GM23338 (cell line): ENCODE measurements around the gene NDUFV1. TPM values are rescaled to one million over a fixed set of nuclear protein-coding genes. Genes with fewer than 3 reads are reported as not detected.
A peak's percentile ranks its signal among the peaks of the same experiment; 100 is the strongest.

ENCODE experiments used
- ATAC-seq: fragments of 200-7000 bp; cut with Tn5 transposase; 3 replicates; pipeline ENCODE4 v1.9.1; 2020
- DNase-seq: peaks from one replicate; pipeline ENCODE4 v3.0.0-alpha.2; 2015; ENCODE audit warnings: low spot score
- H2AFZ ChIP-seq: fragments of 200-600 bp; sonication (generic); 2 replicates; pipeline ENCODE4 v1.8.0; 2016; ENCODE audit warnings: antibody characterized with exemption, mild to moderate bottlenecking, moderate library complexity
- H3F3A ChIP-seq: fragments of 200-600 bp; sonication (generic); replicated peaks from 2 replicates; pipeline ENCODE4 v1.8.0; 2017; ENCODE audit warnings: antibody characterized with exemption, mixed run types, low read depth
- H3K27ac ChIP-seq: fragments of 200-600 bp; sonication (generic); 2 replicates; pipeline ENCODE4 v1.6.1; 2016; ENCODE audit warnings: low read depth
- H3K27me3 ChIP-seq: fragments of 200-600 bp; sonication (generic); 2 replicates; pipeline ENCODE4 v1.8.0; 2016; ENCODE audit warnings: mild to moderate bottlenecking, mixed run types, moderate library complexity; ENCODE audit not compliant: insufficient read depth
- H3K36me3 ChIP-seq: fragments of 200-600 bp; sonication (generic); 2 replicates; pipeline ENCODE4 v1.8.0; 2016; ENCODE audit warnings: mild to moderate bottlenecking; ENCODE audit not compliant: insufficient read depth
- H3K4me1 ChIP-seq: fragments of 200-600 bp; sonication (generic); 2 replicates; pipeline ENCODE4 v1.8.0; 2016; ENCODE audit warnings: mild to moderate bottlenecking, moderate library complexity; ENCODE audit not compliant: insufficient read depth
- H3K4me2 ChIP-seq: fragments of 200-600 bp; sonication (generic); 2 replicates; pipeline ENCODE4 v1.7.1; 2017; ENCODE audit warnings: mixed run types
- H3K4me3 ChIP-seq: fragments of 200-600 bp; sonication (generic); 2 replicates; pipeline ENCODE4 v1.6.1; 2016; ENCODE audit warnings: mixed run types
- H3K79me2 ChIP-seq: fragments of 200-600 bp; sonication (generic); replicated peaks from 2 replicates; pipeline ENCODE4 v1.8.0; 2017; ENCODE audit warnings: mild to moderate bottlenecking; ENCODE audit not compliant: insufficient read depth
- H3K9me2 ChIP-seq: fragments of 200-600 bp; sonication (generic); 2 replicates; pipeline ENCODE4 v1.8.0; 2017; ENCODE audit not compliant: insufficient read depth
- H4K20me1 ChIP-seq: fragments of 200-600 bp; sonication (generic); replicated peaks from 2 replicates; pipeline ENCODE4 v1.8.0; 2017; ENCODE audit warnings: mild to moderate bottlenecking; ENCODE audit not compliant: insufficient read depth
- H3K27ac Mint-ChIP-seq: 2 replicates; pipeline ENCODE4 v1.8.0; 2020; ENCODE audit warnings: inconsistent platforms, mild to moderate bottlenecking, moderate library complexity, mixed read lengths
- H3K27me3 Mint-ChIP-seq: 3 replicates; pipeline ENCODE4 v1.8.0; 2022; ENCODE audit warnings: low read depth, mild to moderate bottlenecking, moderate library complexity, mixed read lengths, inconsistent platforms; ENCODE audit not compliant: insufficient read depth, poor library complexity
- H3K36me3 Mint-ChIP-seq: 3 replicates; pipeline ENCODE4 v1.8.0; 2021; ENCODE audit warnings: low read depth, mild to moderate bottlenecking, inconsistent platforms, moderate library complexity, mixed read lengths
- H3K4me1 Mint-ChIP-seq: 3 replicates; pipeline ENCODE4 v1.8.0; 2020; ENCODE audit warnings: mild to moderate bottlenecking, inconsistent platforms, mixed read lengths
- H3K4me3 Mint-ChIP-seq: 3 replicates; pipeline ENCODE4 v1.8.0; 2021; ENCODE audit warnings: moderate library complexity, mild to moderate bottlenecking, inconsistent platforms, mixed read lengths
- H3K9me3 Mint-ChIP-seq: 3 replicates; pipeline ENCODE4 v1.8.0; 2020; ENCODE audit warnings: moderate library complexity, mild to moderate bottlenecking, inconsistent platforms, mixed read lengths
- CREB1 ChIP-seq: fragments of 250-450 bp; sonication (Bioruptor Pico); IDR thresholded peaks from 2 replicates; pipeline ENCODE4 v1.5.0; 2020; ENCODE audit warnings: low read depth, mild to moderate bottlenecking, moderate library complexity
- CTCF ChIP-seq, 2 experiments: fragments of 200-600 bp in 1 of 2; sonication (generic) in 1 of 2; conservative IDR thresholded peaks; 2 replicates each; pipeline versions ENCODE4 v1.5.1 to v1.6.1; 2016 to 2017; ENCODE audit warnings: antibody characterized with exemption in 2 of 2, low read depth in 2 of 2, mild to moderate bottlenecking in 2 of 2, moderate library complexity in 1 of 2
- ETS1 ChIP-seq: IDR thresholded peaks from 2 replicates; pipeline ENCODE4 v1.6.1; 2016; ENCODE audit warnings: antibody characterized with exemption
- EZH2 ChIP-seq: fragments of 200-600 bp; sonication (generic); IDR thresholded peaks from one replicate; pipeline ENCODE4 v1.8.0; 2017; ENCODE audit warnings: antibody characterized with exemption, mild to moderate bottlenecking, low read depth; ENCODE audit not compliant: unreplicated experiment
- EZH2phosphoT487 ChIP-seq: fragments of 200-600 bp; sonication (generic); IDR thresholded peaks from one replicate; pipeline ENCODE4 v1.8.1; 2018; ENCODE audit warnings: antibody characterized with exemption; ENCODE audit not compliant: unreplicated experiment
- JUNB ChIP-seq: IDR thresholded peaks from one replicate; pipeline ENCODE4 v1.6.1; 2016; ENCODE audit warnings: antibody characterized with exemption; ENCODE audit not compliant: unreplicated experiment
- NANOG ChIP-seq: IDR thresholded peaks from 2 replicates; pipeline ENCODE4 v1.6.1; 2016; ENCODE audit warnings: antibody characterized with exemption, borderline replicate concordance
- POLR2AphosphoS5 ChIP-seq: IDR thresholded peaks from 2 replicates; pipeline ENCODE4 v1.6.1; 2016; ENCODE audit warnings: antibody characterized with exemption, low read depth
- STAT1 ChIP-seq: IDR thresholded peaks from one replicate; pipeline ENCODE4 v1.6.1; 2016; ENCODE audit warnings: antibody characterized with exemption; ENCODE audit not compliant: unreplicated experiment
- ZNF114 ChIP-seq: fragments of 250-450 bp; sonication (Bioruptor Pico); IDR thresholded peaks from 2 replicates; pipeline ENCODE4 v1.5.0; 2020; ENCODE audit warnings: mild to moderate bottlenecking, moderate library complexity
- ZNF331 ChIP-seq: fragments of 250-450 bp; sonication (Bioruptor Pico); IDR thresholded peaks from 2 replicates; pipeline ENCODE4 v1.5.0; 2020; ENCODE audit warnings: low read depth, mild to moderate bottlenecking, moderate library complexity
- ZNF462 ChIP-seq: fragments of 250-450 bp; sonication (Bioruptor Pico); IDR thresholded peaks from 2 replicates; pipeline ENCODE4 v1.5.0; 2020; ENCODE audit warnings: mild to moderate bottlenecking, moderate library complexity
- polyA plus RNA-seq: library from polyadenylated mRNA; unstranded; fragments of >200 nt; fragmentation: Nextera tagmentation; extraction: Ambion mirVana; gene quantifications from 2 replicates; pipeline ENCODE4 v1.2.1, GENCODE V29; 2016
- total RNA-seq: library from RNA; depleted of rRNA; stranded (reverse); fragments of >200 nt; shearing (Covaris generic); gene quantifications from 2 replicates; pipeline ENCODE4 v1.2.3, GENCODE V29; 2014

NDUFV1 gene
- total and polyA plus RNA-seq, 2 experiments from 2014 or later, result 104 to 241 TPM

- peak; percentile 48 to 76 for TF ChIP-seq CTCF (conservative IDR thresholded peaks at IDR 0.05; ENCODE audit: low read depth in 2 of 2)
- TF ChIP-seq POLR2AphosphoS5, result no peak
- Mint-ChIP-seq H3K27me3 (peaks cover 18% of the 10 kb centered on the region), H3K4me3 (no peak overlapping the region), H3K9me3 (peaks cover 3% of the 10 kb centered on the region; the same call in 1 of the 3 replicates), H3K36me3 (no peaks in the 10 kb centered on the region), H3K4me1 (peaks cover 31% of the 10 kb centered on the region), H3K27ac (no peak overlapping the region)
- no peaks in the 10 kb centered on the region for H3K79me2 ChIP-seq
- H3K4me2 ChIP-seq, result no peak overlapping the region
- H3K36me3 ChIP-seq, result no peaks in the 10 kb centered on the region
- H2AFZ ChIP-seq, result no peak overlapping the region
- no peak overlapping the region for H3K27ac ChIP-seq
- H3K4me1 ChIP-seq, result peaks cover 22% of the 10 kb centered on the region
- no peaks in the 10 kb centered on the region for H3K9me2 ChIP-seq
- H3K4me3 ChIP-seq, result no peak overlapping the region
- no peaks in the 10 kb centered on the region for H3F3A ChIP-seq
- ATAC-seq (peak; percentile 79), DNase-seq (peak; percentile 54)
- H4K20me1 ChIP-seq, result no peaks in the 10 kb centered on the region
- H3K27me3 ChIP-seq, result no peaks in the 10 kb centered on the region
These were observed 29.8 kb upstream of the NDUFV1 start for GRCh38 chr11:67576735-67577475.

GRCh38 chr11:67577951-67578350, 28.8 kb upstream of the NDUFV1 start:
- H3K4me3 ChIP-seq, result no peak overlapping the region
- H3K27me3 Mint-ChIP-seq, result peaks cover 22% of the 10 kb centered on the region
- no peaks in the 10 kb centered on the region for H3K9me3 Mint-ChIP-seq
- no peaks in the 10 kb centered on the region for H3K36me3 ChIP-seq
- no peak overlapping the region for H3K27ac Mint-ChIP-seq
- DNase-seq (no peak), ATAC-seq (no peak)
- no peaks in the 10 kb centered on the region for H3K36me3 Mint-ChIP-seq
- H3K9me2 ChIP-seq, result no peaks in the 10 kb centered on the region
- no peaks in the 10 kb centered on the region for H4K20me1 ChIP-seq
- no peaks in the 10 kb centered on the region for H3F3A ChIP-seq
- no peaks in the 10 kb centered on the region for H3K27me3 ChIP-seq
- H3K4me1 Mint-ChIP-seq, result peaks cover 38% of the 10 kb centered on the region
- no peak overlapping the region for H2AFZ ChIP-seq
- peaks cover 4% of the 10 kb centered on the region for H3K79me2 ChIP-seq
- H3K27ac ChIP-seq, result no peak overlapping the region
- H3K4me1 ChIP-seq, result peaks cover 29% of the 10 kb centered on the region
- no peak overlapping the region for H3K4me2 ChIP-seq
- H3K4me3 Mint-ChIP-seq, result no peak overlapping the region
- TF ChIP-seq CREB1 (CRISPR knock-in tag) (no peak), ETS1 (no peak), JUNB (no peak), POLR2AphosphoS5 (no peak), STAT1 (no peak), ZNF331 (CRISPR knock-in tag) (no peak), NANOG (no peak), ZNF114 (CRISPR knock-in tag) (no peak), ZNF462 (CRISPR knock-in tag) (no peak), EZH2 (no peak), EZH2phosphoT487 (no peak)
